IPS-18c (cell line): ENCODE data around the gene ODF2L.
"Not testable (repeated sequence)": the region's sequence is repeated elsewhere in the genome, so short reads cannot be mapped to it uniquely, and the experiment has no call there.

Source experiments
- H3K4me3 ChIP-seq: 2 replicates; pipeline ENCODE4 v1.7.0; 2013; ENCODE audit warnings: low read depth, mild to moderate bottlenecking, low read length, moderate library complexity; ENCODE audit not compliant: insufficient read depth
- H3K9me3 ChIP-seq: one replicate; pipeline ENCODE4 v1.6.1; 2013; ENCODE audit warnings: mild to moderate bottlenecking, low read length, moderate library complexity; ENCODE audit not compliant: control insufficient read depth, insufficient read depth

The ODF2L gene

DNA sequence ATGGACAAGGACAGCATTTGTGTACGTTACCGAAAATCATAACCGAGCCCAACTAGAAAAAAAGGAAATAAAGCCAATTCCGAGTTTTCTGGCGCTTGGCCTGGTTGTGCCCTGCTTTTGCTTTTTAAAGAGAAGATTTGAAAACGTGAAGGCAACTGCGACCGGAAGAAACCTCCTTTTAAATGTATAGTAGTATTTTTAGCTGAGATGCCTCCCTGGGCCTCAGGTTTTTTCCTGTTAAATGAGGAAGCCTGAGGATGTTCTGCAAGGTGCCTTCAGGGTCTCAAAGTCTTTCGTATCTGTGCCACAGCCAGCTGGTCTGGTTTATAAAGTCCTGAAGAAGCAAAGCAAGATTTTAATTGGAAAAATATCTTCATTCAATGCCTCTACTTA, 371 bp upstream of the ODF2L start:
- H3K9me3 ChIP-seq, result no peaks in the 10 kb centered on the region
- peak overlapping the region; percentile 91; the same call in 1 of the 2 replicates for H3K4me3 ChIP-seq

DNA sequence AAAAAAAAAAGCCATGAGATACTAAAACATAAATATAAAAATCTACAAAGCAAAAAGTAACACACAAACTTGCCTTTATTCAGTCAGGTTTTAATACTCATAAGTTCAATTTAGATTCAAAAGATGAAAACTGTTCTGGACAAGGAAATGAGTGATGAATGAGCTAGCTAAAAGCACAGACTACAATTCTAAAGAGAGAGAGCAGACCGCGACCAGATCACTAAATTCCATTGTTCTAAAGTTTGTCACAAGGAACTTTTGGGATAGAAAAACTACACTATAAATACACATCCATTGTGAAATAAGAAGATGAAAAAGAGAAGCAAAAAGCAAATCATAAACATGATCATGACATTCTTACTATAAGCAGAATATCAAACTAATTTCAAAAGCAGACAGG, 1.7 kb downstream of the ODF2L start:
- no peak overlapping the region for H3K4me3 ChIP-seq
- no peaks in the 10 kb centered on the region for H3K9me3 ChIP-seq

DNA sequence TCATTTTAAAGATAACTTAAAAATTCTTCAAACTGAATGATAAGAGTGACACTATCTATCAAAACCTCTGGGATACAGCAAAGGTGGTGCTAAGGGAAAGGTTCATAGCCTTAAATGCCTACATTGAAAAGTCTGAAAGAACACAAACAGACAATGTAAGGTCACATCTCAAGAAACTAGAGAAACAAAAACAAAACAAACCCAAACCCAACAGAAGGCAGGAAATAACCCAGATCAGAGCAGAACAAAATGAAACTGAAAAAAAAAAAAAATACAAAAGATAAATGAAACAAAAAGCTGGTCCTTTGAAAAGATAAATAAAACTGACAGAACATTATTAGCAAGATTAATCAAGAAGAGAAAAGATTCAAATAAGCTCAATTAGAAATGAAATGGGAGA, 6.8 kb downstream of the ODF2L start:
- no peaks in the 10 kb centered on the region for H3K9me3 ChIP-seq
- no peak overlapping the region for H3K4me3 ChIP-seq

DNA sequence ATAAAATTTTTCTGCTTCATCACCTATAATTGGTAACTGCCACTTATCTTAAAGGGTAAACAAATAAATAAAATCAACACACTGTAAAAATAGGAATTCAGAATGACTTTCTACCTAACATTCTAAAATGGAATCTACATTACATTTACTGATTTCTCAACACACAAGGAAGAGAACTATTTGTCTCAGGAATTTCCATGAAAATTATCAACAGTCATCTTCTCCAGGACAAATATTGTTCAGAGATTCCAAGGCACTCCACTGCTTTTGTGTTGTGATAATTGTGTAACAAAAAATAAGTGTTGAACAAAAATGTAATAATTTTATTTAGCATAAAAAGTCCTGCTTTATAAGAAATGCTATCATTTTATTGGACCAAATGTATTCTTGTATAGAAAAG, 7.3 kb downstream of the ODF2L start:
- no peaks in the 10 kb centered on the region for H3K9me3 ChIP-seq
- H3K4me3 ChIP-seq, result no peak overlapping the region

DNA sequence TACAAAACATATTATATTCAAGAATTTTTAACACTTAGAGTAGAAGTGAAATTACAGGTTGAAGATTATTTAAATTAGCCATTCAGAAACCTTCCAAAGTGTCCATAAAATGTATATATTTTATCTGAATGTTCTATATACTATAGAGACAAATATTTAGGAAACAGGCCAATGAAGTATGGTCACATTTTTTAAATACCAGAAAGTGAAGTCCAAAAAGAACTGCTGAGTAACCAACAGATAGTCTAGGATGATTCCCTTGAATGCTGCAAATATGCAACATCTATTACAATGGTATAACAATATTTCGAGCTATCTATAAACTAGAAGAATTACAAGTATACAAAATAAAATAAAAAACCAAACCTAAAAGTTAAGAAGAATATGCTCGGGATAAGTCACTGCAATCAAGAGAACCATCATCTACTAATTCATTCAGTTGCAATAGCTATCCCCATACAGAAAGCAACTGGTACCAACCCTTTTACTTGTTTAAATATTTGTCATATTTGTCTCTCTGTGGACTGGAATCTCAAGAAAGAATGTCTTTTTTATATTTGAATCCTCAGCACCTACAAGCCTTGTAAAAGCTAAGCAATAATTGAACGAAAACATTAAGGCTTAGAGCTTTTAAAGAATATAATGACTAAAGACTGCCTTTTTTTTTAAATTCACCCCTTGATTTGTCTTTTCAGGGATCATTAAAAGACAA, 8.1 kb downstream of the ODF2L start:
- Histone ChIP-seq H3K4me3 (no peak overlapping the region), H3K9me3 (no peaks in the 10 kb centered on the region)

DNA sequence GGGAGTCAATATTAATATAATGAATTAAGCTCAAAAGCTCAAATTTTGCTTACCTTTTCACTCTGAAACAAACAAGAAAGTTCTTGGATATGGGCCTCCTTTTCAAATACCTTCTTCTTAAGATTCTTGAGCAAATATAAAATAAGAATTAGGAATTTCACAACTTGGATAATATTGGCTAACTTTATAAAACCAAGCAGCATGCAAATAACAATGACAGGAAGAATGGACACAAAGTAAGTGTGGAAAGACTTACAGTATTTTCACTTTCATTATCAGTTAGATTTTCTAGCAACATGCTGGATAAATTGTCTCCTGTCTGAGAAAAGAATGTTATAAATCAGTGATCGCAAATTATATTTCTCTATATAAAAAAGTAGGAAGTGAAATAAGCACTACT, 13.2 kb downstream of the ODF2L start:
- H3K9me3 ChIP-seq, result no peaks in the 10 kb centered on the region
- H3K4me3 ChIP-seq, result no peak overlapping the region

DNA sequence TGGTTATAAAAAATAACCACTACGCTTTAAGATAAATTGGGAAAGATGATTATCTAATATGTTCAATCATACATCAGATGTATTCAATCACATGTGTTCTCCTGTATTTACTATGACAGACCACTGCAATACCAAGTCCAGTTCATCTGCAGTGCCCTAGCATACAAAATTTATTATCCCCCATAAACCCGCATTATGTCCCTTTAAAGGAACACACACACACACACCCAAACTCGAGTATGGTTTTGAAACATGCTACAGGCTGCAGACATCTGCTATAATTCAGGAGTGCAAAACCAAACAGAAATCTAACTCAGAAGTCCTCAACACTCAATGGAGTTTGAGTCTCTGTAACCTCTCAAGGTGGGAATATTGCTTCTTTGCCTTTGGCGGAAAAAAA, 14.9 kb downstream of the ODF2L start:
- Histone ChIP-seq H3K9me3 (no peaks in the 10 kb centered on the region), H3K4me3 (no peak overlapping the region)

DNA sequence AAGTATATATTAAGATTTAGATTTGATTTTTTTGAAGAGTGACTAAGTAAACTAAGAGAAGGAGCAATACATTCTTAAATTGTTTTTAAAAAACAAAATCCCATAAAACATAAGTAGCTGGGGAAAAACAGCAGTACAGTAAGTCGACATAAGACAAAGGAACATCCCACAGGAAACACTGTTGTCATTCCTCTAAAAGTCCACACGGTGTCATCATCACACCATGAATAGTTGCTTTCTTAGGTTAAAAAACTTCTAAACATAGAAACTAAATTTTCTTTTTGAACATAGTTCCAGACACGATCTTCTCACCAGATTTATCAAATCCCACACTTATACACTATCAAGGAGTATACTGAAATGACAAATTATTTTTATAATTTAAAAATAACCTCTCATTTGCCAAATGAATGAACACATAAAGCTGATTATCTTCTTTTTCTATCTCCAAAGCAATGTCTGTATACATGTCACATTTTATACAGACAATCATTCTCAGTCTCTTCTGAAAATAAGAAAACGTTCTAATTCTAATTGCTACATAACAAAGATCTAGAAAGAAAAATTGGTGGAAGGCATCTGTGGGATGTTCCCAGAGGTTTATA, 15.8 kb downstream of the ODF2L start:
- H3K9me3 ChIP-seq, result no peaks in the 10 kb centered on the region
- H3K4me3 ChIP-seq, result no peak overlapping the region

DNA sequence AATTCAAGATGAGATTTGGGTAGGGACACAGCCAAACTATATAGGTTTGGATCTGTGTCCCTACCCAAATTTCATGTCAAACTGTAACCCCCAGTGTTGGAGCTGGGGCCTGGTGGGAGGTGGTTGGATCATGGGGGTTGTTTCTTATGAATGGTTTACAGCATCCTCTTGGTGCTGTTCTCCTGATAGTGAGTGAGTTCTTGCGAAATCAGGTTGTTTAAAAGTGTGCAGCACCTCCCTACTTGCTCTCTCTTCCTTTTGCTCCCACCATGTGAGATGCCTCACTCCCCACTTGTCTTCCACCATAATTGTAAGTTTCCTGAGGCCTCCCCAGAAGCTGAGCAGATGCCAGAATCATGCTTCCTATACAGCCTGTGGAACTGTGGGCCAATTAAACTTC, 17.3 kb downstream of the ODF2L start:
- Histone ChIP-seq H3K9me3 (no peaks in the 10 kb centered on the region), H3K4me3 (no peak overlapping the region)

DNA sequence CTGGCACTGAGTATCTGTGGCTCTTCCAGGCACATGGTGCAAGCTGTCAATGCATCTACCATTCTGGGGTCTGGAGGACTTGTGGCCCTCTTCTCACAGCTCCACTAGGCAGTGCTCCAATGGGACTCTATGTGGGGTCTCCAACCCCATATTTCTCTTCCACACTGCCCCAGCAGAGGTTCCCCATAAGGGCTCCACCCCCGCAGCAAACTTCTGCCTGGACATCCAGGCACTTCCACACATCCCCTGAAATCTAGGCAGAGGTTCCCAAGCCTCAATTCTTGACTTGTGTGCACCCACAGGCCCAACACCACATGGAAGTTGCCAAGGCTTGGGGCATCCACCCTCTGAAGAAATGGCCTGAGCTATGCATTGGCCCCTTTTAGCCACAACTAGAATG, 18.8 kb downstream of the ODF2L start:
- no peak overlapping the region for H3K4me3 ChIP-seq
- H3K9me3 ChIP-seq, result no peaks in the 10 kb centered on the region

DNA sequence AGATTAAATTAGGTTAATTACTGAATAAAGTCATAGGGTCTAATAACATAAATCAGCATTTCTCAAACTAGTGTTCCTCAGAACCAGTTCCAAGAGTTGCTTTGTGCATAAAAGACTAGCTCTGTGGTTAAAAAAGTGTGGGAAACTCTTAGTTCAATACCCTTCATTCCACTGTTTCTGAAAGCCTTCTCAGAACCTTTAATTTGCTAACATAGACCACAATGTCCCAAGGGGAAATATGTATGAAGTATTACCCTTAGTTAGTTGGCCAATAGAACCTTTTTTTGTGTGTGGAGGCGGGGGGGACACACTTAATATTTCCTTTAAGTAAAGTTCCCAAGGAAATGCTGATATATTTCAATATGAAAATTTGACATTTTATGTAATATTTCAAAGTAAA, 20.4 kb downstream of the ODF2L start:
- H3K4me3 ChIP-seq, result no peak overlapping the region
- H3K9me3 ChIP-seq, result no peaks in the 10 kb centered on the region

DNA sequence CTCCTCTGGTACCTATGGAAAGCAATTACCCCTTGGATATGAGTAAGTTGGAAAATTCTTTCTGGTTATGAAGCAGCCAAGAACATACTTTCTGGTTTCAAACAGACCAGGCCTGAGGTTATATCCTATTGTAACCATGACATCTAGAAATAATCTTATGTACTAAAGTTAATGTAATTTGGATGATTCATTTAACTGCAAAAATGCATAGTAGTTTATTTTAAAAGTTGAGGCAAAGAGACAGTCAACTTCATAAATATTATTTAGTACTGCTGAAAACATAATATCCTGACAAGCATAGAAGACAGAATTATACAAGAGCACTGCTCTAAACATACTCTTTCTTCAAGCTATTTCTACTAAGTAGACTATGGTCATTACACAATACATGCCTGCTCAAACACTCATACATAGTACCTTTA, 25.5 kb downstream of the ODF2L start:
- H3K9me3 ChIP-seq, result no peaks in the 10 kb centered on the region
- no peak overlapping the region for H3K4me3 ChIP-seq

DNA sequence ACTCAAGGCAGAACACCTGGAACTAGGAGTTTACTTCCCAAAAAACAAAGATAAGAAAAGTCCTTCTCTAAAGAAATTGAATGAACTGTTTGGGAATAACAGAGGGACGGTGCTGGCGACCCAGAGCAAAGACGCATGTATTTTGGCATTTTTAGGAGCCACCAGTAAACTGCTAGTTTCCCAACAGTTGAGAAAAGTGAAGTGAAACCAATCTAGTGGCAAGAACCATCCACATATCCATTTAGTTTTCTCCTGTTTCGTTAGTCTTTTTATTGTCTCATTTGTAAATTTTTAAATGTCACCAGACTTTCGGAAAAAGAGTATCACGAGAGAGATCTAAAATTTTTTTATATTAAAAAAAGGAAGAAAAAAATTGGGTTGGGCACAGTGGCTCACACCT, 30.2 kb downstream of the ODF2L start:
- Histone ChIP-seq H3K4me3 (no peak overlapping the region), H3K9me3 (no peaks in the 10 kb centered on the region)

DNA sequence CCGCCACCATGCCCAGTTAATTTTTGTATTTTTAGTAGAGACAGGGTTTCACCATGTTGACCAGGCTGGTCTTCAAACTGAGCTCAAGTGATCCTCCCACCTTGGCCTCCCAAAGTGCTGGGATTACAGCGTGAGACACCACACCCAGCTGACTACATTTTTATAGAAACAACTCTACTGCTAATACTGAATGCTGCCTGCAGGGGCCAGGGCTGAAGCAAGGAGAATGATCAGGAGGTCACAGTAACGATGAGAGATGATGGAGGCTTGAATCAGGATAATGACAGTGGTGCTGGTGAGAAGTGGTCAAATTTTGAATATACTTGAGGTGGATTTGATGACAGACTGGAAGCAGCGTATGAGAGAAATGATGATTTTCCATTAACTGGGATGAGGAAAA, 33.3 kb downstream of the ODF2L start:
- Histone ChIP-seq H3K9me3 (no peaks in the 10 kb centered on the region), H3K4me3 (no peak overlapping the region)

DNA sequence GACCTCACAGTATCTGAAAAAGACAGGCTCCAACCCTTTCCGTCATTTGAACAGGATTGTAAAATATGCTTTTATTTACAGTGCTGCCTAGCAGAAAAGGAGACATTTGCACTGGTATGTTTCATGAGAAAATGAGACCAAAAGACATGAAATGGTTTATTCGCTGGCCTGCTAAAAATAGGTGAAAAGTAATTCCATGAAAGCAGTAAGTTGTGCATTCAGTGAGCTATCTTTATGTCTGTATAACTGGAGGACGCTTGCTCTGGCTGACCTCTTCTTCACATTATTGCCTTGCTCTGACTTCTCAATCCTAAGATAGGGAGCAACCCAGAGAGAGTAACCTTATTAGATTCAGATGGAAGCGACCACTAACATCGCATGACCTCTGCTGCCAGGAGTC, 38.3 kb downstream of the ODF2L start:
- no peak overlapping the region for H3K4me3 ChIP-seq

DNA sequence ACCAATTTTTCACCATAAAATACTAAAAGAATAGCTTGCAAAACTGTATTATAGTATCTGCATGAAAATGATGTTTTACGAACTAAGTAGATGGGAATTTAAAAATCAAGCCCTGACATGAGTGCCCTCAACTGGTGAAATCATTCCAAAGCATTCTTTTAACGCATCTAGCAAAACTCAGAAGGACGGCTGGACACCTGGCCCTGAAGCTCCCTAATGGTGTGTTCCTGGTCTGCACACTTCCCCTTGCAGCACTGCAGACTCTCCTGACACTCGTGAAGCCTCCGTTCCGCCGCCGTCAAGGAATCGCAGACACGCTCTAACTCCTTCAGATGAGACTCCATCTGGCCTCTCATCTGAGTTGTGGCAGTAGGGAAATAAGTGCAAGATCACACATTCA, 39.9 kb downstream of the ODF2L start:
- no peak overlapping the region for H3K4me3 ChIP-seq
- no peaks in the 10 kb centered on the region for H3K9me3 ChIP-seq

More for the DNA sequence above, 38.3 kb downstream of the ODF2L start:
- H3K9me3 ChIP-seq, result no peaks in the 10 kb centered on the region

DNA sequence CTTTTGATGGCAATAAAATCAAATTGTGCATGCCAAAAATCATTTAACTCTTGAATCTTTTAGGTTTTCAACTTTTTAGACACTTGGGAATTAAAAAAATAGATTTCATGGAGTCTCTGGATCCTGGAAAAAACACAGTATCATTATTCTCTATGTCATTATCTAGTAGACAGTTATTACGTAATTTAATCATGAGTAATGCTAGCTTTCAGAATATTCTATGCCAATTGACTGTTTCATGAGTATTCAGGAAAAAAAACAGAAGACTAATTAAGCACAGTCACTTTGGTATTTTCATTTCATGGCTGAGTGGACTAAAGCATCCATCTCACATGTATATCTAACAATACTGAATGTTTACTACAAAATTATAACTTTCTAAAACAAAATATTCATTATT, 44.0 kb downstream of the ODF2L start:
- no peak overlapping the region for H3K4me3 ChIP-seq

DNA sequence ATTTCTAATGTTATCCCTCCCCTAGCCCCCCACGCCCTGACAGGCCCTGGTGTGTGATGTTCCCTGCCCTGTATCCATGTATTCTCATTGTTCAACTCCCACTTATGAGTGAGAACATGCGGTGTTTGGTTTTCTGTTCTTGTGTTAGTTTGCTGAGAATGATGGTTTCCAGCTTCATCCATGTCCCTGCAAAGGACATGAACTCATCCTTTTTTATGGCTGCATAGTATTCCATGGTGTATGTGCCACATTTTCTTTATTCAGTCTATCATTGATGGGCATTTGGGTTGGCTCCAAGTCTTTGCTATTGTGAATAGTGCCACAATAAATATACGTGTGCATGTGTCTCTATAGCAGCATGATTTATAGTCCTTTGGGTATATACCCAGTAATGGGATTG, 45.9 kb downstream of the ODF2L start:
- not testable (repeated sequence) for H3K9me3 ChIP-seq, H3K4me3 ChIP-seq

More for the DNA sequence above, 44.0 kb downstream of the ODF2L start:
- H3K9me3 ChIP-seq, result no peaks in the 10 kb centered on the region

DNA sequence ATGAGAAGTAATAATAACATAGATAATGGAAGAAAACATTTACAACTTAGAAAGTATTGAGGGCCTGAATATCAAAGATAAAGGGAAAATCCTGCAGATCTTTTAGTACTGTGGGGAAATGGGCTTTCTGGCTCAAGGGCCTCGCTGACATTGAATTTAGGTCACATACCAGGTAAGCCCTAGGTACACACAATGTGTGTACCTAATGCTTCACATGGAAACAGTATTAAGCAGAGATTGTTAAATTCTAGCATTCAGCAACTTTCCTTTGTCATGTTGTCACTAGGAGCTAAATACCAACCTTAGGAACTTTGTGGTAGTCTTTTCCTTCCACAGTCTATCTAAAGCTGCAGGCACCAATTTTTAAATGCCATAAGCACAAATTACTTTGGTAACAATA, 49.7 kb downstream of the ODF2L start:
- no peak overlapping the region for H3K4me3 ChIP-seq
- no peaks in the 10 kb centered on the region for H3K9me3 ChIP-seq
